Activated CD4-positive, alpha-beta T cell treated with anti-CD3 and anti-CD28 coated beads for 36 hours (primary cell): Measurements from ENCODE around the gene PPP1R12B. TPM values are rescaled to one million over a fixed set of nuclear protein-coding genes. Genes with fewer than 3 reads are reported as not detected.

Experiments
- ATAC-seq: fragments of 200-7000 bp; cut with Tn5 transposase; one replicate; pipeline ENCODE4 v1.10.0; 2021; ENCODE audit warnings: mild to moderate bottlenecking, moderate library complexity
- CTCF ChIA-PET: fragments of 350-600 bp; sonication (Branson Sonifier 250); formaldehyde crosslinking; loops from one replicate; lab custom pipeline; 2021; ENCODE audit warnings: antibody characterized with exemption; lab: Charles Lee
- POLR2A ChIA-PET: fragments of 350-600 bp; sonication (Branson Sonifier 250); formaldehyde crosslinking; loops from one replicate; lab custom pipeline; 2021; ENCODE audit warnings: antibody characterized with exemption, inconsistent platforms; lab: Charles Lee
- DNase-seq: peaks from one replicate; pipeline ENCODE4 v3.0.0-alpha.2; 2020
- H3K27ac Mint-ChIP-seq: one replicate; pipeline ENCODE4 v1.8.0; 2021; ENCODE audit warnings: mixed read lengths
- H3K27me3 Mint-ChIP-seq: one replicate; pipeline ENCODE4 v1.8.0; 2021; ENCODE audit warnings: mixed read lengths
- H3K36me3 Mint-ChIP-seq: one replicate; pipeline ENCODE4 v1.8.0; 2021; ENCODE audit warnings: low read depth, mixed read lengths
- H3K4me1 Mint-ChIP-seq: one replicate; pipeline ENCODE4 v1.8.0; 2021; ENCODE audit warnings: mixed read lengths
- H3K4me3 Mint-ChIP-seq: one replicate; pipeline ENCODE4 v1.8.0; 2021; ENCODE audit warnings: mild to moderate bottlenecking, moderate library complexity, mixed read lengths
- H3K9me3 Mint-ChIP-seq: one replicate; pipeline ENCODE4 v1.8.0; 2021; ENCODE audit warnings: low read depth, mixed read lengths
- intact Hi-C, 2 experiments: fragments of 100-400 bp; cut with DNase I in 1 of 2; cut with micrococcal nuclease in 1 of 2; formaldehyde crosslinking; loops; one replicate each; pipeline versions ENCODE4 v1.14.2 to v1.15.1; 2022 to 2024; cut with DNase I, micrococcal nuclease
- total RNA-seq, 2 experiments: library from RNA; stranded (reverse); gene quantifications; one replicate each; pipeline ENCODE4 v1.2.3, GENCODE V29; 2021

PPP1R12B gene
- total RNA-seq, 2 experiments from 2014 or later: 10.3 to 13.2 TPM

GRCh38 chr1:202565890-202566602 lies 217.5 kb downstream of the PPP1R12B start:
- POLR2A ChIA-PET: no interaction called here
- CTCF ChIA-PET: interaction anchor here (0.6 kb wide), 1 partner anchor 1269 kb away, joined by 3 read pairs; no protein-coding TSS in a partner anchor
- intact Hi-C loops: loop anchor here in 1 of 2 experiments (5.0 kb wide), 1 partner anchor 104 kb away; no protein-coding TSS in a partner anchor
- peaks cover 16% of the 10 kb centered on the region for H3K36me3 Mint-ChIP-seq
- no peak overlapping the region for H3K4me3 Mint-ChIP-seq
- ATAC-seq (peak; percentile 72), DNase-seq (peak; percentile 10)
- peaks cover 5% of the 10 kb centered on the region for H3K4me1 Mint-ChIP-seq
- H3K9me3 Mint-ChIP-seq: no peaks in the 10 kb centered on the region
- H3K27me3 Mint-ChIP-seq: no peaks in the 10 kb centered on the region
- H3K27ac Mint-ChIP-seq: no peak overlapping the region

- H3K4me3 Mint-ChIP-seq: no peak overlapping the region
- no peaks in the 10 kb centered on the region for H3K27me3 Mint-ChIP-seq
- intact Hi-C loops: loop anchor here in 1 of 2 experiments (5.0 kb wide), 1 partner anchor 105 kb away; no protein-coding TSS in a partner anchor
- H3K27ac Mint-ChIP-seq: no peak overlapping the region
- POLR2A ChIA-PET: no interaction called here
- peaks cover 18% of the 10 kb centered on the region for H3K36me3 Mint-ChIP-seq
- CTCF ChIA-PET: interaction anchor here (0.7 kb wide), 1 partner anchor 18 kb away, joined by 3 read pairs; no protein-coding TSS in a partner anchor
- DNase-seq (no peak), ATAC-seq (no peak)
- H3K4me1 Mint-ChIP-seq: peaks cover 2% of the 10 kb centered on the region
- no peaks in the 10 kb centered on the region for H3K9me3 Mint-ChIP-seq
These were observed 219.2 kb downstream of the PPP1R12B start for GRCh38 chr1:202567738-202568137.

- no peak overlapping the region for H3K4me3 Mint-ChIP-seq
- no peak for DNase-seq
- ATAC-seq: no peak
- ChIA-PET POLR2A (no interaction called here), CTCF (interaction anchor here (0.7 kb wide), 1 partner anchor 18 kb away, joined by 3 read pairs; no protein-coding TSS in a partner anchor)
- H3K27me3 Mint-ChIP-seq: no peaks in the 10 kb centered on the region
- intact Hi-C loops: loop anchor here in 1 of 2 experiments (5.0 kb wide), 1 partner anchor 106 kb away; no protein-coding TSS in a partner anchor
- peaks cover 22% of the 10 kb centered on the region for H3K36me3 Mint-ChIP-seq
- peaks cover 2% of the 10 kb centered on the region for H3K4me1 Mint-ChIP-seq
- no peak overlapping the region for H3K27ac Mint-ChIP-seq
- no peaks in the 10 kb centered on the region for H3K9me3 Mint-ChIP-seq
These were observed 219.9 kb downstream of the PPP1R12B start for GRCh38 chr1:202568410-202568809.

GRCh38 chr1:202568826-202569225 lies 220.3 kb downstream of the PPP1R12B start:
- DNase-seq (no peak), ATAC-seq (no peak)
- peaks cover 2% of the 10 kb centered on the region for H3K4me1 Mint-ChIP-seq
- H3K36me3 Mint-ChIP-seq: peaks cover 23% of the 10 kb centered on the region
- no peak overlapping the region for H3K27ac Mint-ChIP-seq
- no peaks in the 10 kb centered on the region for H3K27me3 Mint-ChIP-seq
- H3K4me3 Mint-ChIP-seq: no peak overlapping the region
- CTCF ChIA-PET: interaction anchor here (1.3 kb wide), 1 partner anchor 9 kb away, joined by 5 read pairs; no protein-coding TSS in a partner anchor
- POLR2A ChIA-PET: no interaction called here
- intact Hi-C loops: loop anchor here in 1 of 2 experiments (5.0 kb wide), 1 partner anchor 107 kb away; no protein-coding TSS in a partner anchor
- no peaks in the 10 kb centered on the region for H3K9me3 Mint-ChIP-seq

- ChIA-PET CTCF (interaction anchor here (0.9 to 1.3 kb wide), 2 partner anchors 9 to 10 kb away, joined by 4 to 5 read pairs; no protein-coding TSS in a partner anchor), POLR2A (no interaction called here)
- intact Hi-C loops: loop anchor here in 1 of 2 experiments (5.0 kb wide), 1 partner anchor 107 kb away; no protein-coding TSS in a partner anchor
- peaks cover 2% of the 10 kb centered on the region for H3K4me1 Mint-ChIP-seq
- DNase-seq (no peak), ATAC-seq (no peak)
- H3K4me3 Mint-ChIP-seq: no peak overlapping the region
- H3K36me3 Mint-ChIP-seq: peaks cover 21% of the 10 kb centered on the region
- no peaks in the 10 kb centered on the region for H3K9me3 Mint-ChIP-seq
- no peaks in the 10 kb centered on the region for H3K27me3 Mint-ChIP-seq
- no peak overlapping the region for H3K27ac Mint-ChIP-seq
These were observed 221.2 kb downstream of the PPP1R12B start for GRCh38 chr1:202569393-202570322.

- H3K27me3 Mint-ChIP-seq: no peaks in the 10 kb centered on the region
- peaks cover 14% of the 10 kb centered on the region for H3K36me3 Mint-ChIP-seq
- no peak overlapping the region for H3K27ac Mint-ChIP-seq
- H3K9me3 Mint-ChIP-seq: no peaks in the 10 kb centered on the region
- ChIA-PET POLR2A (no interaction called here), CTCF (interaction anchor here (0.6 to 1.5 kb wide), 6 partner anchors 12 to 148 kb away, joined by 3 to 6 read pairs (median 4); no protein-coding TSS in a partner anchor)
- DNase-seq: peak; percentile 32
- no peaks in the 10 kb centered on the region for H3K4me1 Mint-ChIP-seq
- H3K4me3 Mint-ChIP-seq: no peak overlapping the region
- no peak for ATAC-seq
- intact Hi-C loops: loop anchor here (1.0 to 2.0 kb wide), 2 partner anchors 229 kb away; no protein-coding TSS in a partner anchor
These were observed 223.3 kb downstream of the PPP1R12B start for GRCh38 chr1:202571719-202572339.

- intact Hi-C loops: loop anchor here in 1 of 2 experiments (2.0 kb wide), 1 partner anchor 230 kb away; no protein-coding TSS in a partner anchor
- Mint-ChIP-seq H3K4me1 (no peaks in the 10 kb centered on the region), H3K27ac (no peak overlapping the region), H3K27me3 (no peaks in the 10 kb centered on the region), H3K9me3 (no peaks in the 10 kb centered on the region), H3K4me3 (no peak overlapping the region), H3K36me3 (peaks cover 11% of the 10 kb centered on the region)
- no peak for ATAC-seq
- no peak for DNase-seq
- CTCF ChIA-PET: interaction anchor here (0.7 to 1.5 kb wide), 3 partner anchors 11 to 108 kb away, joined by 3 read pairs; no protein-coding TSS in a partner anchor
- POLR2A ChIA-PET: no interaction called here
These were observed 224.4 kb downstream of the PPP1R12B start for GRCh38 chr1:202572867-202573266.

GRCh38 chr1:202575918-202576653 lies 227.6 kb downstream of the PPP1R12B start:
- ChIA-PET CTCF (interaction anchor here (0.6 to 1.4 kb wide), 2 partner anchors 14 to 316 kb away, joined by 3 to 7 read pairs; no protein-coding TSS in a partner anchor), POLR2A (interaction anchor here (0.6 kb wide), 1 partner anchor 202 kb away, joined by 5 read pairs; no protein-coding TSS in a partner anchor)
- Mint-ChIP-seq H3K9me3 (no peaks in the 10 kb centered on the region), H3K4me3 (no peak overlapping the region), H3K27me3 (no peaks in the 10 kb centered on the region), H3K4me1 (no peaks in the 10 kb centered on the region), H3K36me3 (peaks cover 9% of the 10 kb centered on the region), H3K27ac (no peak overlapping the region)
- DNase-seq (no peak), ATAC-seq (no peak)
- intact Hi-C loops: no loop called here

- POLR2A ChIA-PET: no interaction called here
- H3K27ac Mint-ChIP-seq: no peak overlapping the region
- no peaks in the 10 kb centered on the region for H3K9me3 Mint-ChIP-seq
- intact Hi-C loops: no loop called here
- H3K4me1 Mint-ChIP-seq: no peaks in the 10 kb centered on the region
- H3K36me3 Mint-ChIP-seq: peaks cover 12% of the 10 kb centered on the region
- DNase-seq (no peak), ATAC-seq (no peak)
- H3K4me3 Mint-ChIP-seq: no peak overlapping the region
- H3K27me3 Mint-ChIP-seq: no peaks in the 10 kb centered on the region
- CTCF ChIA-PET: interaction anchor here (0.7 kb wide), 1 partner anchor 442 kb away, joined by 5 read pairs; no protein-coding TSS in a partner anchor
These were observed 228.3 kb downstream of the PPP1R12B start for GRCh38 chr1:202576816-202577215.

- intact Hi-C loops: no loop called here
These were observed 228.9 kb downstream of the PPP1R12B start for GRCh38 chr1:202577381-202577780.

More at GRCh38 chr1:202577381-202577780, 228.9 kb downstream of the PPP1R12B start:
- peaks cover 12% of the 10 kb centered on the region for H3K36me3 Mint-ChIP-seq
- H3K27ac Mint-ChIP-seq: no peak overlapping the region
- CTCF ChIA-PET: interaction anchor here (0.7 to 1.1 kb wide), 2 partner anchors 385 to 443 kb away, joined by 3 to 5 read pairs; no protein-coding TSS in a partner anchor
- POLR2A ChIA-PET: no interaction called here
- H3K4me3 Mint-ChIP-seq: no peak overlapping the region
- H3K9me3 Mint-ChIP-seq: no peaks in the 10 kb centered on the region
- ATAC-seq (no peak), DNase-seq (no peak)
- H3K27me3 Mint-ChIP-seq: no peaks in the 10 kb centered on the region
- no peaks in the 10 kb centered on the region for H3K4me1 Mint-ChIP-seq
